Adrenal gland (tissue), 12 donors: ENCODE measurements around the gene CDKAL1. TPM values are rescaled to one million over a fixed set of nuclear protein-coding genes. Genes with fewer than 3 reads are reported as not detected.
"Not testable (repeated sequence)": the region's sequence is repeated elsewhere in the genome, so short reads cannot be mapped to it uniquely, and the experiment has no call there.

Experiments
- DNase-seq, 7 donors: peaks; one replicate each; pipeline ENCODE4 v3.0.0-alpha.2; 2019 to 2020
- H3K27ac ChIP-seq, 5 donors: fragments of 200-600 bp; sonication (generic) in 4 of 5; 1 replicate in 3 of 5; 2 replicates in 2 of 5; pipeline versions ENCODE4 v1.5.1 to v1.8.0; 2016 to 2020; ENCODE audit warnings: mild to moderate bottlenecking in 1 of 5
- H3K27me3 ChIP-seq: fragments of 200-600 bp; 2 replicates; pipeline ENCODE4 v1.8.0; 2021
- H3K36me3 ChIP-seq, 2 donors: fragments of 200-600 bp; replicated peaks in 1 of 2; 1 replicate in 1 of 2; 2 replicates in 1 of 2; pipeline versions ENCODE4 v1.5.1 to v1.8.0; 2018 to 2022
- H3K4me1 ChIP-seq, 2 donors: fragments of 200-600 bp; replicated peaks in 1 of 2; 1 replicate in 1 of 2; 2 replicates in 1 of 2; pipeline versions ENCODE4 v1.5.1 to v1.8.0; 2018 to 2021
- H3K4me3 ChIP-seq, 4 donors: fragments of 200-600 bp; sonication (generic) in 3 of 4; one replicate each; pipeline ENCODE4 v1.5.1; 2016 to 2018
- H3K9me3 ChIP-seq, 3 donors: fragments of 200-600 bp; sonication (generic) in 1 of 3; replicated peaks in 1 of 3; 1 replicate in 2 of 3; 2 replicates in 1 of 3; pipeline versions ENCODE4 v1.5.1 to v1.8.0; 2016 to 2021
- CTCF ChIP-seq, 6 experiments: fragments of 450-650 bp in 4 of 6; fragments of 200-600 bp in 2 of 6; sonication (generic) in 1 of 6; IDR thresholded peaks; 1 replicate in 5 of 6; 2 replicates in 1 of 6; pipeline versions ENCODE4 v1.5.1 to v1.8.0; 2016 to 2021; ENCODE audit warnings: antibody characterized with exemption in 6 of 6, mild to moderate bottlenecking in 2 of 6, moderate library complexity in 1 of 6
- POLR2A ChIP-seq, 2 donors: fragments of 450-650 bp; IDR thresholded peaks; one replicate each; pipeline ENCODE4 v1.6.1; 2017; ENCODE audit warnings: antibody characterized with exemption in 2 of 2, mild to moderate bottlenecking in 2 of 2, moderate library complexity in 1 of 2
- WGBS, 4 donors: extraction: QIAGEN DNeasy Blood & Tissue Kit in 2 of 4; methylation state at CpG; one replicate each; pipeline versions ENCODE4 v1.1.5 to v1.1.7; 2013 to 2017; 5-methylcytosine and 5-hydroxymethylcytosine counted together
- intact Hi-C, 2 donors: fragments of 100-400 bp; cut with DNase I; formaldehyde crosslinking; loops; one replicate each; pipeline versions ENCODE4 v1.14.1 to v1.15.0; 2022 to 2023
- polyA plus RNA-seq, 3 donors: library from polyadenylated mRNA; stranded (reverse); fragments of 200-250 nt in 2 of 3; fragments of 350-450 nt in 1 of 3; fragmentation: Illumina TruSeq in 1 of 3; extraction: RNeasy Lipid Tissue Mini Kit (QIAGEN cat#74804) in 1 of 3; gene quantifications; one replicate each; pipeline ENCODE4 v1.2.3, GENCODE V29; 2013 to 2014
- total RNA-seq, 9 donors: library from RNA; depleted of rRNA in 4 of 9; stranded (reverse); fragments of >200 nt in 4 of 9; fragments of 120-200 nt in 1 of 9; fragmentation: NEBNext Ultra II Directional in 1 of 9; extraction: Animal tissue kit (Norgen Biotek cat#: 25700) in 1 of 9; gene quantifications; one replicate each; pipeline versions ENCODE4 v1.1.0 to v1.2.4, GENCODE V29; 2013 to 2023
- donor health status: healthy with polysubstance abuse.
- donor health status: Bipolar disorder and iron deficiency.
- donor health status: DM: yes; HTN: yes; CAD: no.
- donor health status: DM: no; HTN: no; CAD: no.
- donor health status: DM: no; HTN: no; CAD: no.
- donor health status: DM: yes; HTN: yes; CAD: no.

CDKAL1 gene
- total and polyA plus RNA-seq, 12 donors: 3.9 to 21.1 (median 10.6) TPM

GRCh38 chr6:20509212-20509611 lies 25.0 kb upstream of the CDKAL1 start:
- H3K27ac ChIP-seq: no peak overlapping the region
- intact Hi-C loops: no loop called here
- H3K27me3 ChIP-seq: no peaks in the 10 kb centered on the region
- no peaks in the 10 kb centered on the region for H3K36me3 ChIP-seq
- H3K4me1 ChIP-seq: no peaks in the 10 kb centered on the region
- DNase-seq: no peak
- no peak overlapping the region for H3K4me3 ChIP-seq
- no peak for TF ChIP-seq POLR2A (IDR thresholded peaks at IDR 0.05)
- no peak for TF ChIP-seq CTCF (IDR thresholded peaks at IDR 0.05)
- WGBS, 4 donors: 40 to 63% (median 54%) methylated on average over 2 of the region's 2 CpGs
- H3K9me3 ChIP-seq: no peaks in the 10 kb centered on the region

- Histone ChIP-seq H3K4me3 (no peak overlapping the region), H3K9me3 (no peaks in the 10 kb centered on the region), H3K27me3 (no peaks in the 10 kb centered on the region), H3K4me1 (no peaks in the 10 kb centered on the region), H3K36me3 (no peaks in the 10 kb centered on the region), H3K27ac (no peak overlapping the region)
- intact Hi-C loops: no loop called here
- no peak for DNase-seq
- 76 to 94% (median 82%) methylated on average over 2 of the region's 2 CpGs for WGBS, 4 donors
- TF ChIP-seq POLR2A (IDR thresholded peaks at IDR 0.05) (no peak), CTCF (IDR thresholded peaks at IDR 0.05) (no peak)
Measured at GRCh38 chr6:20511852-20512251, 22.4 kb upstream of the CDKAL1 start.

DNA sequence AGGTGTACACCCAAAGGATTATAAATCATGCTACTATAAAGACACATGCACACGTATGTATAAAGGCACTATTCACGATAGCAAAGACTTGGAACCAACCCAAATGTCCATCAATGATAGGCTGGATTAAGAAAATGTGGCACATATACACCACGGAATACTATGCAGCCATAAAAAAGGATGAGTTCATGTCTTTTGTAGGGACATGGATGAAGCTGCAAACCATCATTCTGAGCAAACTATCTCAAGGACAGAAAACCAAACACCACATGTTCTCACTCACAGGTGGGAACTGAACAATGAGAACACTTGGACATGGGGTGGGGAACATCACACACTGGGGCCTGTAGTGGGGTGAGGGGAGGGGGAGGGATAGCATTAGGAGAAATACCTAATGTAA lies 9.0 kb upstream of the CDKAL1 start:
- 64 to 72% (median 70%) methylated on average over 3 of the region's 3 CpGs for WGBS, 4 donors
- H3K4me1 ChIP-seq, H3K27ac ChIP-seq, DNase-seq, H3K36me3 ChIP-seq, H3K27me3 ChIP-seq, H3K4me3 ChIP-seq, H3K9me3 ChIP-seq: not testable (repeated sequence)
- intact Hi-C loops: loop anchor here in 1 of 2 donors (5.0 to 10.0 kb wide), 2 partner anchors 110 to 233 kb away; no protein-coding TSS in a partner anchor

DNA sequence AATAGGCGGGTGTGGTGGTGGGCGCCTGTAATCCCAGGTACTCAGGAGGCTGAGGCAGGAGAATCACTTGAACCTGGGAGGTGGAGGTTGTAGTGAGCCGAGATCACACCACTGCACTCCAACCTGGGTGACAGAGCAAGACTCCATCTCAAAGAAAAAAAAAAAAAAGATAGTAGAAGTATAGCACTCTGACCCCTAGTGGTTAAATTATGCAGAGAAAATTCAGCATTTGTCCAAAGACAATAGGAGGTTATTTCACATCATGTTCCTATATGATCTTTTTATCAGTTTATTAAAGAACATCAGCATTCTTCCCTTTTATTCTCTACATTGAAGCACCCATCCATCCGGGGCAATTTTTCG lies 5.2 kb upstream of the CDKAL1 start:
- not testable (repeated sequence) for H3K27ac ChIP-seq, DNase-seq, H3K4me1 ChIP-seq, H3K9me3 ChIP-seq, H3K4me3 ChIP-seq, H3K36me3 ChIP-seq, H3K27me3 ChIP-seq
- 26 to 38% (median 31%) methylated on average over 5 of the region's 5 CpGs for WGBS, 4 donors
- TF ChIP-seq CTCF (IDR thresholded peaks at IDR 0.05): peak; percentile 49 to 79 (median 60)
- intact Hi-C loops: loop anchor here in 1 of 2 donors (5.0 to 10.0 kb wide), 2 partner anchors 114 to 237 kb away; no protein-coding TSS in a partner anchor

- H3K27ac ChIP-seq: no peak overlapping the region
- WGBS, 4 donors: 91 to 97% (median 93%) methylated on average over 1 of the region's 1 CpG
- no peak for TF ChIP-seq POLR2A (IDR thresholded peaks at IDR 0.05)
- no peak for TF ChIP-seq CTCF (IDR thresholded peaks at IDR 0.05)
- H3K4me3 ChIP-seq: no peak overlapping the region
- DNase-seq: no peak
- intact Hi-C loops: loop anchor here in 1 of 2 donors (2.0 to 10.0 kb wide), 4 partner anchors 136 to 438 kb away; no protein-coding TSS in a partner anchor
- no peaks in the 10 kb centered on the region for H3K27me3 ChIP-seq
- H3K9me3 ChIP-seq: no peaks in the 10 kb centered on the region
- H3K4me1 ChIP-seq: peaks cover 0 to 11% of the 10 kb centered on the region in 2 donors
- no peaks in the 10 kb centered on the region for H3K36me3 ChIP-seq
Measured at GRCh38 chr6:20532881-20533280, 1.4 kb upstream of the CDKAL1 start.
